Renal pelvis (tissue), 4 donors: ENCODE results near the gene MCM6. TPM values are rescaled to one million over a fixed set of nuclear protein-coding genes. Genes with fewer than 3 reads are reported as not detected.

ENCODE experiments used
- DNase-seq: peaks from one replicate; pipeline ENCODE4 v3.0.0-alpha.2; 2013
- polyA plus RNA-seq, 3 donors: library from polyadenylated mRNA; unstranded; fragments of 120-200 nt; gene quantifications; one replicate each; pipeline ENCODE4 v1.2.1, GENCODE V29; 2013; ENCODE audit not compliant: insufficient read length in 3 of 3

MCM6 gene
- polyA plus RNA-seq, 3 donors, result 63.3 to 70.4 (median 64.5) TPM

- no peak for DNase-seq
Observed at GRCh38 chr2:135792401-135793150, 83.7 kb downstream of the MCM6 start.

DNA sequence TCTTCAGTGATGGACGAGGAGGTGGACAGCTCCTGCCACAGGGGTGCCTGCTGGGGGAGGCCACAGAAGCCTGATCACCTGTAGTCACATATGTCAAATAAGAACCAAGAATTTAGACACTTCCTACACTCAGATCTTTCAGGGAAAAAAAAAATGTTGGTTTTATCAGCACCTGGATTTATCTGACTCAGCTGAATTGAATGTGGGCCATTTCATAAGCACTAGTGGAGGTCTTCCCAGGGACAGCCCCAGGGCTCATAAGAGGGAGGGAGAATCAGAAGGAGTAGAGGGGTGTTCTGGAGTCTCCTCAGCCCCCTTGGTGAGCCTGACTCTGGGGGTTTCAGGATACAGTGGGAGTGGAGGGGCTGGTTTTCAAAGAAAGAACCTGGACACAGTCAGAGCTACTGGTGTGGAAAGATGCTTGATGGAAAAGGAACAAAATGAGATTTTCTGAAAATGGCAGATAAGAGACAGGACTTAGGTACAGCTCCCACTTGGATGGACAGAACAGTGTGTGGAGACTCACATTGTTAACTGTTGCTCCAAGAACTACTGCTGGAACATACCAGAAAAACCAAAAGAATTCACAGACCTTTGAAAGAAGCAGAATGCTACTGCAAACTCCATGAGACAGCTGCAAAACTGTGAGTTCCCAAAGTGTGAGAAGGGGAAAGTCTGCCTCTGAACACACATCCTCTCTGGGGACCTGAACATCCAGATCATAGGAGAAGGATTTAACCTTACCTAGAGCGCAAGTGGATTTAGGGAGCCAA lies 84.6 kb downstream of the MCM6 start:
- no peak for DNase-seq

- no peak for DNase-seq
Observed at GRCh38 chr2:135790423-135790822, 85.8 kb downstream of the MCM6 start.

Other genes starting within 250 kb of the MCM6 start
- gene UBXN4, start 134.6 kb downstream of the MCM6 start, polyA plus RNA-seq, result 100 to 1,000 TPM; 133 to 157 (median 147) TPM
- gene LCT, start 39.3 kb downstream of the MCM6 start, polyA plus RNA-seq, result under 1 TPM in 2 of 3 donors, not detected in 1; 0.04 TPM
- 100 to 1,000 TPM; 129 to 152 (median 139) TPM for gene DARS1, start 109.2 kb upstream of the MCM6 start, polyA plus RNA-seq
- gene CXCR4, start 241.7 kb upstream of the MCM6 start, polyA plus RNA-seq, result 10 to 100 TPM; 47.6 to 49.5 (median 48.1) TPM